ENCODE results near the gene GEMIN7. TPM values are rescaled to one million over a fixed set of nuclear protein-coding genes. Genes with fewer than 3 reads are reported as not detected.

Gene GEMIN7
- total RNA-seq, 1 donor from 2014 or later, result 7.3 TPM

DNA sequence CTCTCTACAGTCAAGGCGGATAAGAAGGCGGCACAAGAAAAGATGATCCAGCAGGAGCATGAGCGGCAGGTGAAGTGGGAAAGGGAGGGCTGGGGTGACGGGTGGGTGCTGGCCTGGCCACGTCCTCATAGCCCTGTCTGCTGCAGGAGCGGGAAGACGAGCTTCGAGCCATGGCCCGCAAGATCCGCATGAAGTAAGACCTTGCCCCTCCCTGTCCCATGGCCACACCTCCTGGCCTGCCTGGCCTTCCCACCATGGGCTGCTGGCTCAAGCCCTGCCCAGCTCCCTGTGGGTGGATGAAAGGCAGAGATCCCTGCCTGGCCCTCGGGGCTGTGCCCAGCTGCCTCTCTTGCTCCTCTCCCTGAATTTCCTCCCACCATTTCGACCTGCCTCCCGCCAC is 10.0 kb upstream of the GEMIN7 start:
- no peaks in the 10 kb centered on the region for H3K9me3 Mint-ChIP-seq
- Histone ChIP-seq H3K4me2 (no peak overlapping the region), H3K27ac (no peak overlapping the region), H3K4me3 (no peak overlapping the region), H3F3A (ENCODE audit: low read depth) (peaks cover 2% of the 10 kb centered on the region), H2AFZ (replicated peaks) (no peak overlapping the region), H3K27me3 (no peaks in the 10 kb centered on the region), H3K36me3 (no peaks in the 10 kb centered on the region), H3K79me2 (ENCODE audit: low read depth) (no peaks in the 10 kb centered on the region), H3K9ac (no peak overlapping the region), H3K9me3 (ENCODE audit: low read depth) (no peaks in the 10 kb centered on the region), H3K4me1 (no peaks in the 10 kb centered on the region), H4K20me1 (ENCODE audit: low read depth) (peaks cover 4% of the 10 kb centered on the region)
- H3K36me3 Mint-ChIP-seq, result peaks cover 7% of the 10 kb centered on the region
- DNase-seq (ENCODE audit: low spot score), result peak; percentile 33
- H3K27me3 Mint-ChIP-seq (ENCODE audit: insufficient read depth, low read depth), result peaks cover 4% of the 10 kb centered on the region
- no peaks in the 10 kb centered on the region for H3K4me1 Mint-ChIP-seq
- H3K4me3 Mint-ChIP-seq, result no peak overlapping the region
- no peak overlapping the region for H3K27ac Mint-ChIP-seq
- TF ChIP-seq EZH2phosphoT487 (IDR thresholded peaks at IDR 0.05) (no peak), CTCF (IDR thresholded peaks at IDR 0.05) (no peak), EZH2 (IDR thresholded peaks at IDR 0.05) (no peak)

- H3K27me3 Mint-ChIP-seq (ENCODE audit: insufficient read depth, low read depth), result peaks cover 9% of the 10 kb centered on the region
- no peaks in the 10 kb centered on the region for H3K79me2 ChIP-seq (ENCODE audit: low read depth)
- H3K4me2 ChIP-seq, result no peak overlapping the region
- no peaks in the 10 kb centered on the region for H3K9me3 ChIP-seq (ENCODE audit: low read depth)
- peaks cover 14% of the 10 kb centered on the region for H3F3A ChIP-seq (ENCODE audit: low read depth)
- DNase-seq (ENCODE audit: low spot score), result no peak
- no peak overlapping the region for H3K9ac ChIP-seq
- peaks cover 11% of the 10 kb centered on the region for H3K4me1 ChIP-seq
- no peak overlapping the region for H3K27ac ChIP-seq
- no peak overlapping the region for H3K4me3 ChIP-seq
- peaks cover 3% of the 10 kb centered on the region for H3K36me3 Mint-ChIP-seq
- no peaks in the 10 kb centered on the region for H3K9me3 Mint-ChIP-seq
- peaks cover 9% of the 10 kb centered on the region for H4K20me1 ChIP-seq (ENCODE audit: low read depth)
- H3K27me3 ChIP-seq, result peaks cover 9% of the 10 kb centered on the region
- no peaks in the 10 kb centered on the region for H3K36me3 ChIP-seq
- H3K4me3 Mint-ChIP-seq, result no peak overlapping the region
- H3K4me1 Mint-ChIP-seq, result peaks cover 4% of the 10 kb centered on the region
- H2AFZ ChIP-seq (replicated peaks), result no peak overlapping the region
- H3K27ac Mint-ChIP-seq, result no peak overlapping the region
- TF ChIP-seq CTCF (IDR thresholded peaks at IDR 0.05) (no peak), EZH2 (IDR thresholded peaks at IDR 0.05) (no peak), EZH2phosphoT487 (IDR thresholded peaks at IDR 0.05) (no peak)
These were observed 8.8 kb upstream of the GEMIN7 start for GRCh38 chr19:45070214-45070613.

DNA sequence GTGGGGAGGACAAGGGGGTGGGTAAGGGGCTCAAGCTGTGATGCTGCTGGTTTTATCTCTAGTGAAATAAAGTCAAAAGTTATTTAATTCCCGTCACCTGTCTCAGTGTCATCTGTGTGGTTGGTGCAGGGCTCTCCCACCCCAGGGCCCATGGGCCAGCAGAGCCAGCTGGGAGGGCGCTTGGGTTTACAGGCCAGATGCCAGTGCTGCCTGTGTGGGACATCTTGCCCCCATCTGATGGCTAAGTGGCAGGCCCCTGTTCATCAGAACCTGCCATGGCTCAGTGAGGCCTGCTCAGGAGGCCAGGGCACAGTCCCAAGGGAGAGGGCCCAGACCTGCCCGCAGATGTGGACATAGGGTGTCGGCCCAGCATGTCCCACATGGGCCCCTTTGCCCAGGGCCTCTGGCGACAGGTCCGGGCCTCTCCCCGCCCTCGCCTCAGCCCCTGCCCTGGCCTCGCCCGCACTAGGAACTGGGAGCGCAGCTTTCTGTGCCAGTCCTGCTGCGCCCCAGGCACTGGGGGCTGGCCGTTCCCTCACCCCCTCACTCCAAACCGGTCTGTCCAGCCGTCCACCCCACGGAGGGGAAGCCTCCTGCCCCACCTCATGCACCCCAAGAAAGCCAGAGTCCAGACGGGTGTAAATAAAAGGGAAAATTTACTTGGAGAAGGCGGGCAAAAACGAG is 8.1 kb upstream of the GEMIN7 start:
- TF ChIP-seq CTCF (IDR thresholded peaks at IDR 0.05) (no peak), EZH2 (IDR thresholded peaks at IDR 0.05) (no peak), EZH2phosphoT487 (IDR thresholded peaks at IDR 0.05) (no peak)
- no peaks in the 10 kb centered on the region for H3K36me3 ChIP-seq
- no peak overlapping the region for H2AFZ ChIP-seq (replicated peaks)
- no peak overlapping the region for H3K27ac ChIP-seq
- peaks cover 17% of the 10 kb centered on the region for H3K27me3 ChIP-seq
- H3K4me1 ChIP-seq, result peaks cover 19% of the 10 kb centered on the region
- no peaks in the 10 kb centered on the region for H3K9me3 ChIP-seq (ENCODE audit: low read depth)
- Mint-ChIP-seq H3K9me3 (no peaks in the 10 kb centered on the region), H3K36me3 (peaks cover 3% of the 10 kb centered on the region), H3K4me3 (no peak overlapping the region), H3K27ac (no peak overlapping the region), H3K27me3 (ENCODE audit: insufficient read depth, low read depth) (peaks cover 9% of the 10 kb centered on the region), H3K4me1 (peaks cover 4% of the 10 kb centered on the region)
- peaks cover 22% of the 10 kb centered on the region for H3F3A ChIP-seq (ENCODE audit: low read depth)
- no peaks in the 10 kb centered on the region for H3K79me2 ChIP-seq (ENCODE audit: low read depth)
- no peak overlapping the region for H3K4me2 ChIP-seq
- H4K20me1 ChIP-seq (ENCODE audit: low read depth), result peaks cover 16% of the 10 kb centered on the region
- no peak for DNase-seq (ENCODE audit: low spot score)
- H3K9ac ChIP-seq, result no peak overlapping the region
- no peak overlapping the region for H3K4me3 ChIP-seq

All from neural progenitor cell (in vitro differentiated cells).